Measurements from ENCODE around the gene HLA-DOA. TPM values are rescaled to one million over a fixed set of nuclear protein-coding genes. Genes with fewer than 3 reads are reported as not detected.

HLA-DOA gene
- total RNA-seq, 1 donor from 2014 or later = 30.2 TPM

DNA sequence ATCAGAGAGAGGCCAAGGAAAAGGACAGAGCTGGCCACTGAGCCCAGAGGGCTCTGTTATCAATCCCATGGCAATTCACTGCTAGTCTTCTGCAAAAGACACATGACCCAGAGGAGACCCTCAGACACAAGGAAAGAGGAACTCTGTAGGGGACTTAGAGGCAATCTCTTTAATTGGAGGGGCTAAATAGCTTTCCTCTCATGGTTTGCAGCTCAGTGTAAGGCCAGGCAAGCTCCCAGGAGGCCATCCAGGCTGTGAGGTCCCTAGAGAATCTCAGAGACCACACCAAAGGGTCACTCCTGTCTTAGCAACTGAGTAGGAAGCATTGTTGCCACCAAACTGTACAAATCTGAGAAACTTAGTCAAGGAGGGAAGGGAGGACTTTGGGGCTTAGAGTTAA, 10.0 kb upstream of the HLA-DOA start:
- peak overlapping the region; percentile 33 to 36 for H3K4me3 ChIP-seq
- intact Hi-C loops (cut with DNase I) = loop anchor here (5.0 kb wide), 1 partner anchor 228 kb away; no protein-coding TSS in a partner anchor
- no peak for DNase-seq (ENCODE audit: extremely low spot score in 2 of 2)

DNA sequence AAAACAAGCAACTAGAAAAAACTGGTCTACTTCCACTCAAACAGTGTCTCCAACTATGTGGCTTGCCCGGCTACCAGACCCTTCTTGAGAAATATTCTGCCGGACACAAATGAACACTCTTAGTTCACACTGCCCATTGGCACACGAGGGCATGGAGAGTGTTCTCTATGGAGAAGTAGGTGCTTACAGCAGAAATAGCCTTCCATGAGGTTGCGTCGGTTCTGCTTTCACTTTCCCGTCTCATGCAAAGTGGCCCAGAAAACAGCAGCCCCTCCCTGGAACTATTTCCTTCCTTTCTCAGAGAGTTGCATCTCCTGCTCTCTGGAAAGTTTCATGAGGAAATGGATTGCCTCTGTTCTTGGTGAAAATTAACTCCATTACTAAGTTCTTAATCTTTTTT, 9.5 kb upstream of the HLA-DOA start:
- Histone ChIP-seq H3K9me3 (no peaks in the 10 kb centered on the region), H3K4me1 (peaks cover 17% of the 10 kb centered on the region), H3K4me3 (peak overlapping the region; percentile 33 to 36), H3K36me3 (no peaks in the 10 kb centered on the region), H3K27ac (peak overlapping the region; percentile 86), H3K27me3 (no peaks in the 10 kb centered on the region)
- DNase-seq (ENCODE audit: extremely low spot score in 2 of 2) = no peak
- intact Hi-C loops (cut with DNase I) = loop anchor here (5.0 kb wide), 1 partner anchor 228 kb away; no protein-coding TSS in a partner anchor
- TF ChIP-seq CTCF (IDR thresholded peaks at IDR 0.05) (no peak), POLR2AphosphoS5 (IDR thresholded peaks at IDR 0.05; ENCODE audit: insufficient read depth in 1 of 2, low read depth in 1 of 2) (peak in 1 of 2 donors; percentile 71), POLR2A (IDR thresholded peaks at IDR 0.05) (no peak)

More for the DNA sequence above, 10.0 kb upstream of the HLA-DOA start:
- Histone ChIP-seq H3K4me1 (peaks cover 17% of the 10 kb centered on the region), H3K27ac (peak overlapping the region; percentile 86), H3K36me3 (no peaks in the 10 kb centered on the region), H3K9me3 (no peaks in the 10 kb centered on the region), H3K27me3 (no peaks in the 10 kb centered on the region)
- TF ChIP-seq POLR2A (IDR thresholded peaks at IDR 0.05) = no peak
- TF ChIP-seq CTCF (IDR thresholded peaks at IDR 0.05) = no peak
- TF ChIP-seq POLR2AphosphoS5 (IDR thresholded peaks at IDR 0.05; ENCODE audit: insufficient read depth in 1 of 2, low read depth in 1 of 2) = no peak

GRCh38 chr6:33018418-33018817, 9.0 kb upstream of the HLA-DOA start:
- intact Hi-C loops (cut with DNase I) = loop anchor here (5.0 kb wide), 1 partner anchor 229 kb away; no protein-coding TSS in a partner anchor
- Histone ChIP-seq H3K27me3 (no peaks in the 10 kb centered on the region), H3K4me3 (peak overlapping the region in 1 of 2 donors; percentile 33), H3K27ac (peak overlapping the region; percentile 86), H3K9me3 (no peaks in the 10 kb centered on the region), H3K36me3 (no peaks in the 10 kb centered on the region), H3K4me1 (peaks cover 17% of the 10 kb centered on the region)
- no peak for DNase-seq (ENCODE audit: extremely low spot score in 2 of 2)
- TF ChIP-seq POLR2AphosphoS5 (IDR thresholded peaks at IDR 0.05; ENCODE audit: insufficient read depth in 1 of 2, low read depth in 1 of 2) (no peak), POLR2A (IDR thresholded peaks at IDR 0.05) (no peak), CTCF (IDR thresholded peaks at IDR 0.05) (no peak)

DNA sequence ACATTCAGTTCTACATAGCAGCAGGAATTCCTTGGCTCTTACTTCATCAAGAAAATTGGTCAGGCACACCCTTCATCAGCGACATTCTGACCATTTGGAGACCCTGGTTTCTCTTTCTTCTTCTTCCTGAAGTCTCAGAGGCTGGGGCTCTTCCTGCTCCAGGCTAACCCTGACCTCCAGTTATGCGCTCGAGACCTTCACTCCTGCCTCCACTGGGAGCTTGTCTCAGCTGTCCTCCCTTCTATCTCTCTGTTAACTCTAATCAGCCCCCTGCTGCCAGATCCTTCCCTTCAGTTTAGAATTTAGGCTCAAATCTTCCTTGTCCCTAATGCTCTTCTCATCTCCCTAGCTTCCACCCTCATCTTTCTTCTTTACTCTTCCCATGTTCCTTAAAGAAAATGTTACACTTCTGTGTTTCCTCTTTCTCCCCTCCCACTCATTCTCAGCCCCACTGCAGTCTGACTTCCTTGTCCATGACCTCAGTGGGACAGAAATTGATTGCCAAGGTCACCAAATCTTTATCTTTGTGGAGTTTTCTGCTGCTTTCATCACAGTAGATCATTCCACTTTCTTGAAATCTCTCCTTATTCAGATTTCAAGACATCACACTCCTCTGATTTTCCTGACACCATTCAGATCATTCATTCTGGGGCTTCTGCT, 8.4 kb upstream of the HLA-DOA start:
- no peaks in the 10 kb centered on the region for H3K9me3 ChIP-seq
- H3K27me3 ChIP-seq = no peaks in the 10 kb centered on the region
- peak overlapping the region; percentile 86 for H3K27ac ChIP-seq
- no peak overlapping the region for H3K4me3 ChIP-seq
- H3K4me1 ChIP-seq = peaks cover 17% of the 10 kb centered on the region
- DNase-seq (ENCODE audit: extremely low spot score in 2 of 2) = no peak
- H3K36me3 ChIP-seq = no peaks in the 10 kb centered on the region
- intact Hi-C loops (cut with DNase I) = loop anchor here (5.0 kb wide), 1 partner anchor 229 kb away; no protein-coding TSS in a partner anchor
- TF ChIP-seq POLR2A (IDR thresholded peaks at IDR 0.05) (no peak), POLR2AphosphoS5 (IDR thresholded peaks at IDR 0.05; ENCODE audit: insufficient read depth in 1 of 2, low read depth in 1 of 2) (no peak), CTCF (IDR thresholded peaks at IDR 0.05) (no peak)

- H3K9me3 ChIP-seq = no peaks in the 10 kb centered on the region
- no peak overlapping the region for H3K4me3 ChIP-seq
- intact Hi-C loops (cut with DNase I) = loop anchor here (5.0 kb wide), 1 partner anchor 230 kb away; no protein-coding TSS in a partner anchor
- H3K27me3 ChIP-seq = no peaks in the 10 kb centered on the region
- no peak overlapping the region for H3K27ac ChIP-seq
- H3K4me1 ChIP-seq = peaks cover 17% of the 10 kb centered on the region
- DNase-seq (ENCODE audit: extremely low spot score in 2 of 2) = no peak
- TF ChIP-seq POLR2A (IDR thresholded peaks at IDR 0.05) (no peak), POLR2AphosphoS5 (IDR thresholded peaks at IDR 0.05; ENCODE audit: insufficient read depth in 1 of 2, low read depth in 1 of 2) (no peak), CTCF (IDR thresholded peaks at IDR 0.05) (no peak)
- no peaks in the 10 kb centered on the region for H3K36me3 ChIP-seq
Observed at GRCh38 chr6:33017018-33017417, 7.6 kb upstream of the HLA-DOA start.
